H9 (cell line): ENCODE measurements around the gene LRCOL1. TPM values are rescaled to one million over a fixed set of nuclear protein-coding genes. Genes with fewer than 3 reads are reported as not detected.

Experiments
- DNase-seq: peaks from one replicate; pipeline ENCODE4 v3.0.0-alpha.2; 2017
- H2AFZ ChIP-seq: one replicate; pipeline ENCODE4 v1.6.1; 2013; ENCODE audit warnings: mild to moderate bottlenecking, low read length, control low read depth, moderate library complexity
- H2AK5ac ChIP-seq: 2 replicates; pipeline ENCODE4 v1.6.1; 2013; ENCODE audit warnings: low read length, control low read depth, mixed read lengths; ENCODE audit not compliant: insufficient read length
- H2BK120ac ChIP-seq: one replicate; pipeline ENCODE4 v1.6.1; 2013; ENCODE audit warnings: low read depth, mild to moderate bottlenecking, low read length, control low read depth, inconsistent platforms; ENCODE audit not compliant: poor library complexity, severe bottlenecking
- H2BK12ac ChIP-seq: 2 replicates; pipeline ENCODE4 v1.6.1; 2013; ENCODE audit warnings: low read length, control low read depth, mixed read lengths, low read depth; ENCODE audit not compliant: insufficient read length
- H2BK15ac ChIP-seq: 2 replicates; pipeline ENCODE4 v1.6.1; 2013; ENCODE audit warnings: low read depth, low read length, control low read depth
- H2BK20ac ChIP-seq: one replicate; pipeline ENCODE4 v1.6.1; 2013; ENCODE audit warnings: low read depth, mild to moderate bottlenecking, low read length, control low read depth, inconsistent platforms; ENCODE audit not compliant: poor library complexity, severe bottlenecking
- H2BK5ac ChIP-seq: 2 replicates; pipeline ENCODE4 v1.6.1; 2013; ENCODE audit warnings: low read length, control low read depth, mixed read lengths; ENCODE audit not compliant: insufficient read length
- H3K14ac ChIP-seq: 2 replicates; pipeline ENCODE4 v1.6.1; 2013; ENCODE audit warnings: low read length, control low read depth; ENCODE audit not compliant: insufficient read depth
- H3K18ac ChIP-seq: 2 replicates; pipeline ENCODE4 v1.6.1; 2013; ENCODE audit warnings: low read depth, mild to moderate bottlenecking, mixed read lengths, low read length, control low read depth; ENCODE audit not compliant: insufficient read length
- H3K23ac ChIP-seq: 2 replicates; pipeline ENCODE4 v1.6.1; 2013; ENCODE audit warnings: low read length, control low read depth, mixed read lengths, low read depth; ENCODE audit not compliant: insufficient read length
- H3K23me2 ChIP-seq: 2 replicates; pipeline ENCODE4 v1.6.1; 2013; ENCODE audit warnings: low read depth, mild to moderate bottlenecking, mixed read lengths, low read length, control low read depth; ENCODE audit not compliant: insufficient read length, poor library complexity, severe bottlenecking
- H3K27ac ChIP-seq: 2 replicates; pipeline ENCODE4 v1.5.1; 2013; ENCODE audit warnings: low read length, control low read depth, mixed read lengths, low read depth; ENCODE audit not compliant: insufficient read length
- H3K27me3 ChIP-seq: 2 replicates; pipeline ENCODE4 v1.6.1; 2013; ENCODE audit warnings: low read length, control low read depth, inconsistent platforms; ENCODE audit not compliant: insufficient read depth
- H3K4ac ChIP-seq: 2 replicates; pipeline ENCODE4 v1.6.1; 2013; ENCODE audit warnings: low read depth, mild to moderate bottlenecking, control low read depth, inconsistent platforms, low read length, moderate library complexity
- H3K4me1 ChIP-seq: 2 replicates; pipeline ENCODE4 v1.6.1; 2013; ENCODE audit warnings: low read length, control low read depth, inconsistent platforms; ENCODE audit not compliant: insufficient read depth
- H3K4me2 ChIP-seq: 2 replicates; pipeline ENCODE4 v1.6.1; 2013; ENCODE audit warnings: low read length, control low read depth, mixed read lengths; ENCODE audit not compliant: insufficient read length, insufficient read depth
- H3K56ac ChIP-seq: 2 replicates; pipeline ENCODE4 v1.6.1; 2013; ENCODE audit warnings: low read depth, mild to moderate bottlenecking, mixed read lengths, low read length, control low read depth; ENCODE audit not compliant: insufficient read length
- H3K79me1 ChIP-seq: 2 replicates; pipeline ENCODE4 v1.6.1; 2013; ENCODE audit warnings: low read depth, mild to moderate bottlenecking, moderate library complexity, low read length, control low read depth, inconsistent platforms; ENCODE audit not compliant: insufficient read depth, poor library complexity, severe bottlenecking
- H3K79me2 ChIP-seq: 2 replicates; pipeline ENCODE4 v1.6.1; 2013; ENCODE audit warnings: low read length, control low read depth, inconsistent platforms; ENCODE audit not compliant: insufficient read depth
- H3K9ac ChIP-seq: 2 replicates; pipeline ENCODE4 v1.6.1; 2013; ENCODE audit warnings: low read length, control low read depth, mixed read lengths; ENCODE audit not compliant: insufficient read length; ENCODE audit errors: extremely low read depth
- H3K9me3 ChIP-seq: one replicate; pipeline ENCODE4 v1.6.1; 2013; ENCODE audit warnings: low read depth, low read length, inconsistent platforms; ENCODE audit not compliant: control insufficient read depth
- H3T11ph ChIP-seq: one replicate; pipeline ENCODE4 v1.6.1; 2013; ENCODE audit warnings: mild to moderate bottlenecking, low read length, control low read depth, inconsistent platforms
- H4K20me1 ChIP-seq: one replicate; pipeline ENCODE4 v1.6.1; 2013; ENCODE audit not compliant: control insufficient read depth, insufficient read length, insufficient read depth
- H4K5ac ChIP-seq: 2 replicates; pipeline ENCODE4 v1.6.1; 2013; ENCODE audit warnings: low read depth, mild to moderate bottlenecking, mixed read lengths, low read length, control low read depth; ENCODE audit not compliant: insufficient read length
- H4K8ac ChIP-seq: replicated peaks from 2 replicates; pipeline ENCODE4 v1.6.1; 2013; ENCODE audit warnings: low read length, control low read depth, mixed read lengths, low read depth; ENCODE audit not compliant: insufficient read length
- H4K91ac ChIP-seq: 2 replicates; pipeline ENCODE4 v1.6.1; 2013; ENCODE audit warnings: low read depth, mild to moderate bottlenecking, moderate library complexity, mixed read lengths, low read length, control low read depth; ENCODE audit not compliant: insufficient read length
- H3K27ac Mint-ChIP-seq, 3 experiments: 2 replicates in 2 of 3; 3 replicates in 1 of 3; pipeline ENCODE4 v1.8.0; 2020 to 2021; ENCODE audit warnings: mixed read lengths in 3 of 3, mild to moderate bottlenecking in 1 of 3, moderate library complexity in 1 of 3
- H3K27me3 Mint-ChIP-seq: 2 replicates; pipeline ENCODE4 v1.8.0; 2021; ENCODE audit warnings: low read depth, mild to moderate bottlenecking, moderate library complexity, mixed read lengths
- H3K36me3 Mint-ChIP-seq, 3 experiments: 2 replicates in 2 of 3; 3 replicates in 1 of 3; pipeline ENCODE4 v1.8.0; 2020 to 2021; ENCODE audit warnings: low read depth in 3 of 3, mixed read lengths in 3 of 3; ENCODE audit not compliant: insufficient read depth in 1 of 3
- H3K4me1 Mint-ChIP-seq, 2 experiments: 2 replicates each; pipeline ENCODE4 v1.8.0; 2020; ENCODE audit warnings: mixed read lengths in 2 of 2
- H3K4me3 Mint-ChIP-seq, 2 experiments: 2 replicates in 1 of 2; 3 replicates in 1 of 2; pipeline ENCODE4 v1.8.0; 2020 to 2021; ENCODE audit warnings: mild to moderate bottlenecking in 2 of 2, mixed read lengths in 2 of 2, moderate library complexity in 1 of 2
- H3K9me3 Mint-ChIP-seq, 2 experiments: 2 replicates in 1 of 2; 3 replicates in 1 of 2; pipeline ENCODE4 v1.8.0; 2020; ENCODE audit warnings: mild to moderate bottlenecking in 2 of 2, mixed read lengths in 2 of 2, moderate library complexity in 1 of 2
- WGBS: extraction: QIAGEN DNeasy Blood & Tissue Kit; methylation state at CpG from one replicate; pipeline ENCODE4 v1.1.7; 2013; ENCODE audit warnings: missing lambda C conversion rate, low lambda C conversion rate, mixed read lengths; ENCODE audit not compliant: insufficient read length; ENCODE audit errors: extremely low coverage; 5-methylcytosine and 5-hydroxymethylcytosine counted together
- total RNA-seq: library from RNA; stranded (reverse); gene quantifications from 2 replicates; pipeline ENCODE4 v1.2.1, GENCODE V29; 2021
- TF ChIP-seq, protein P1 (sequence below): fragments of 200-600 bp; sonication (generic); conservative IDR thresholded peaks from 3 replicates; pipeline ENCODE4 v1.8.0; 2021; ENCODE audit warnings: antibody characterized with exemption, mild to moderate bottlenecking

The LRCOL1 gene
- total RNA-seq, 1 experiment from 2014 or later, result not detected

- TF ChIP-seq, protein P1, sequence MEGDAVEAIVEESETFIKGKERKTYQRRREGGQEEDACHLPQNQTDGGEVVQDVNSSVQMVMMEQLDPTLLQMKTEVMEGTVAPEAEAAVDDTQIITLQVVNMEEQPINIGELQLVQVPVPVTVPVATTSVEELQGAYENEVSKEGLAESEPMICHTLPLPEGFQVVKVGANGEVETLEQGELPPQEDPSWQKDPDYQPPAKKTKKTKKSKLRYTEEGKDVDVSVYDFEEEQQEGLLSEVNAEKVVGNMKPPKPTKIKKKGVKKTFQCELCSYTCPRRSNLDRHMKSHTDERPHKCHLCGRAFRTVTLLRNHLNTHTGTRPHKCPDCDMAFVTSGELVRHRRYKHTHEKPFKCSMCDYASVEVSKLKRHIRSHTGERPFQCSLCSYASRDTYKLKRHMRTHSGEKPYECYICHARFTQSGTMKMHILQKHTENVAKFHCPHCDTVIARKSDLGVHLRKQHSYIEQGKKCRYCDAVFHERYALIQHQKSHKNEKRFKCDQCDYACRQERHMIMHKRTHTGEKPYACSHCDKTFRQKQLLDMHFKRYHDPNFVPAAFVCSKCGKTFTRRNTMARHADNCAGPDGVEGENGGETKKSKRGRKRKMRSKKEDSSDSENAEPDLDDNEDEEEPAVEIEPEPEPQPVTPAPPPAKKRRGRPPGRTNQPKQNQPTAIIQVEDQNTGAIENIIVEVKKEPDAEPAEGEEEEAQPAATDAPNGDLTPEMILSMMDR, result no peak
- H2AFZ ChIP-seq, result no peak overlapping the region
- no peaks in the 10 kb centered on the region for H3K23me2 ChIP-seq
- no peaks in the 10 kb centered on the region for H3K4me1 ChIP-seq
- H3K27me3 ChIP-seq, result no peaks in the 10 kb centered on the region
- H2BK15ac ChIP-seq, result no peak overlapping the region
- H3K9ac ChIP-seq, result no peak overlapping the region
- H3K4me3 Mint-ChIP-seq, result no peak overlapping the region
- H3K9me3 Mint-ChIP-seq, result no peaks in the 10 kb centered on the region
- H3K79me2 ChIP-seq, result peaks cover 2% of the 10 kb centered on the region; the same call in 1 of the 2 replicates
- H2BK12ac ChIP-seq, result no peak overlapping the region
- H3T11ph ChIP-seq, result no peak overlapping the region
- no peak overlapping the region for H2BK20ac ChIP-seq
- WGBS, result no CpG with 5 or more reads among the region's 28 CpGs
- no peak overlapping the region for H2BK120ac ChIP-seq
- H4K8ac ChIP-seq, result no peak overlapping the region
- H3K14ac ChIP-seq, result no peak overlapping the region; the same call in 1 of the 2 replicates
- H3K18ac ChIP-seq, result no peak overlapping the region
- H3K27ac ChIP-seq, result no peak overlapping the region
- no peak overlapping the region for H3K56ac ChIP-seq
- no peak overlapping the region for H3K4ac ChIP-seq
- H3K23ac ChIP-seq, result no peak overlapping the region
- H3K36me3 Mint-ChIP-seq, result peaks cover 43 to 87% (median 66%) of the 10 kb centered on the region in 3 experiments
- H3K4me1 Mint-ChIP-seq, result peaks cover 0 to 6% of the 10 kb centered on the region in 2 experiments; a peak in 3 of 4 replicates
- no peak overlapping the region for H3K4me2 ChIP-seq
- no peak overlapping the region for H2AK5ac ChIP-seq
- no peaks in the 10 kb centered on the region for H3K9me3 ChIP-seq
- H4K5ac ChIP-seq, result no peak overlapping the region
- H3K79me1 ChIP-seq, result no peaks in the 10 kb centered on the region
- no peaks in the 10 kb centered on the region for H4K20me1 ChIP-seq
- H2BK5ac ChIP-seq, result no peak overlapping the region
- no peak overlapping the region for H4K91ac ChIP-seq
- DNase-seq, result no peak
- H3K27ac Mint-ChIP-seq, result no peak overlapping the region
- H3K27me3 Mint-ChIP-seq, result no peaks in the 10 kb centered on the region
These were observed 31.6 kb upstream of the LRCOL1 start for GRCh38 chr12:132641811-132642650.
